Neural cell (in vitro differentiated cells): ENCODE data around the gene ELOVL7.

Experiments used
- CTCF ChIP-seq: fragments of 450-650 bp; IDR thresholded peaks from 2 replicates; pipeline ENCODE4 v1.5.1; 2014; ENCODE audit warnings: antibody characterized with exemption, mild to moderate bottlenecking, moderate library complexity; ENCODE audit not compliant: poor library complexity, severe bottlenecking
- POLR2AphosphoS5 ChIP-seq: IDR thresholded peaks from 2 replicates; pipeline ENCODE4 v1.6.1; 2012
- REST ChIP-seq: IDR thresholded peaks from 2 replicates; pipeline ENCODE4 v1.6.1; 2012; ENCODE audit warnings: borderline replicate concordance

- TF ChIP-seq CTCF (no peak), REST (no peak), POLR2AphosphoS5 (no peak)
Observed at GRCh38 chr5:60841361-60841760, 2.7 kb downstream of the ELOVL7 start.
